Endothelial cell (in vitro differentiated cells): ENCODE data around the gene ANKRD63. TPM values are rescaled to one million over a fixed set of nuclear protein-coding genes. Genes with fewer than 3 reads are reported as not detected.

Experiments used
- DNase-seq: peaks from one replicate; pipeline ENCODE4 v3.0.0; 2021; ENCODE audit warnings: low spot score
- H3K27ac Mint-ChIP-seq: one replicate; pipeline ENCODE4 v1.8.0; 2021; ENCODE audit warnings: mixed read lengths, inconsistent platforms; ENCODE audit not compliant: unreplicated experiment
- H3K27me3 Mint-ChIP-seq: one replicate; pipeline ENCODE4 v1.8.0; 2021; ENCODE audit warnings: mild to moderate bottlenecking, moderate library complexity, mixed read lengths, inconsistent platforms; ENCODE audit not compliant: unreplicated experiment
- H3K36me3 Mint-ChIP-seq: one replicate; pipeline ENCODE4 v1.8.0; 2021; ENCODE audit warnings: mild to moderate bottlenecking, low read depth, mixed read lengths, inconsistent platforms; ENCODE audit not compliant: unreplicated experiment
- H3K4me1 Mint-ChIP-seq: one replicate; pipeline ENCODE4 v1.8.0; 2021; ENCODE audit warnings: mild to moderate bottlenecking, mixed read lengths, inconsistent platforms; ENCODE audit not compliant: unreplicated experiment
- H3K4me3 Mint-ChIP-seq: one replicate; pipeline ENCODE4 v1.8.0; 2021; ENCODE audit warnings: mild to moderate bottlenecking, mixed read lengths, inconsistent platforms; ENCODE audit not compliant: unreplicated experiment
- H3K9me3 Mint-ChIP-seq: one replicate; pipeline ENCODE4 v1.8.0; 2021; ENCODE audit warnings: mixed read lengths, inconsistent platforms; ENCODE audit not compliant: unreplicated experiment
- total RNA-seq: library from RNA; stranded (reverse); fragmentation: NEBNext Ultra II Directional; extraction: Animal tissue kit (Norgen Biotek cat#: 25700); gene quantifications from one replicate; pipeline ENCODE4 v1.2.1, GENCODE V29; 2021; ENCODE audit not compliant: unreplicated experiment
- TF ChIP-seq, protein P1 (sequence below): fragments of 200-600 bp; sonication (generic); IDR thresholded peaks from one replicate; pipeline ENCODE4 v1.5.0; 2021; ENCODE audit warnings: antibody characterized with exemption; ENCODE audit not compliant: unreplicated experiment

The ANKRD63 gene
- total RNA-seq, 1 donor from 2014 or later: not detected

DNA sequence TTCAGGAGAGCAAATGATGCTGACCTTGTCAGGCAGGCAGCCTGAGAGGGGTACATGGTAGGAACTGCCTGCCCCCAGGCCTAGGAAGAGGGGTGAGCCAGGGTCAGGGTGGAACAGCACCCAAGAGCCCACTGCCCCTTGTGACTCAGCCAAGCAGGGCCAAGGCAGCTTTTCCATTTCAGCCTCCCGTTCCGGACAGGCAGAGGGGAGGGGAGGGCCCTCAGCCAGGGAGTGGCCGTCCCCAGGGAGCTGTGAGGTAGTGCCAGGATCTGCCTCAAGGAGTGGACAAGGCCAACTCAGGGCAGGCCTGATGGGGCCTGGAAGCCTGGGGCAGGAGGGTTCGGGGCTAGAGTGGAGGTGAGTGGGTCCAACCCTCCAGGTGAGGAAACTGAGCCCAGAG, 5.1 kb upstream of the ANKRD63 start:
- TF ChIP-seq, protein P1, sequence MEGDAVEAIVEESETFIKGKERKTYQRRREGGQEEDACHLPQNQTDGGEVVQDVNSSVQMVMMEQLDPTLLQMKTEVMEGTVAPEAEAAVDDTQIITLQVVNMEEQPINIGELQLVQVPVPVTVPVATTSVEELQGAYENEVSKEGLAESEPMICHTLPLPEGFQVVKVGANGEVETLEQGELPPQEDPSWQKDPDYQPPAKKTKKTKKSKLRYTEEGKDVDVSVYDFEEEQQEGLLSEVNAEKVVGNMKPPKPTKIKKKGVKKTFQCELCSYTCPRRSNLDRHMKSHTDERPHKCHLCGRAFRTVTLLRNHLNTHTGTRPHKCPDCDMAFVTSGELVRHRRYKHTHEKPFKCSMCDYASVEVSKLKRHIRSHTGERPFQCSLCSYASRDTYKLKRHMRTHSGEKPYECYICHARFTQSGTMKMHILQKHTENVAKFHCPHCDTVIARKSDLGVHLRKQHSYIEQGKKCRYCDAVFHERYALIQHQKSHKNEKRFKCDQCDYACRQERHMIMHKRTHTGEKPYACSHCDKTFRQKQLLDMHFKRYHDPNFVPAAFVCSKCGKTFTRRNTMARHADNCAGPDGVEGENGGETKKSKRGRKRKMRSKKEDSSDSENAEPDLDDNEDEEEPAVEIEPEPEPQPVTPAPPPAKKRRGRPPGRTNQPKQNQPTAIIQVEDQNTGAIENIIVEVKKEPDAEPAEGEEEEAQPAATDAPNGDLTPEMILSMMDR: no peak
- Mint-ChIP-seq H3K4me3 (no peak overlapping the region), H3K27me3 (peaks cover 22% of the 10 kb centered on the region), H3K27ac (no peak overlapping the region), H3K4me1 (peaks cover 7% of the 10 kb centered on the region), H3K36me3 (peaks cover 7% of the 10 kb centered on the region), H3K9me3 (no peaks in the 10 kb centered on the region)
- DNase-seq: no peak

DNA sequence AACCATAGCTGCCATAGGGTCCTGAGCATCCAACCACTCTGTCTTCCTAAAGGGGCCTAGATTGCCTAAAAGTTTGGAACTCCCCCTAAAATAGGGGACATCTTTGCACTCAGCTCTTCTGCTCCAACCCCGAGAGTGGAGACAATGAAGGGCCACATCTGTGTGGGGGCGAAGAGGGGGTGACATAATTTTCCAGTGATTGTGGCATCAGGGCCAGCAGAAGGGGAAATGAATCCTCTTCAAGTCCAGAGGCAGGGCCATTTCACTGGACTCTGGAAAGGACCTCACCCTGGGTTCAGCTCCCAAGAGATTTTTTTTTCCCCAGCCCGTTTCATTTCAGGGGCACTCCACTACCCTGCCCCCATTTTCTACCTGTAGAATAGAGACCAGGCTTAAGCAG, 4.6 kb upstream of the ANKRD63 start:
- TF ChIP-seq, protein P1: no peak
- Mint-ChIP-seq H3K36me3 (peaks cover 7% of the 10 kb centered on the region), H3K27ac (no peak overlapping the region), H3K27me3 (peaks cover 20% of the 10 kb centered on the region), H3K4me1 (peaks cover 7% of the 10 kb centered on the region), H3K4me3 (no peak overlapping the region), H3K9me3 (no peaks in the 10 kb centered on the region)
- no peak for DNase-seq

DNA sequence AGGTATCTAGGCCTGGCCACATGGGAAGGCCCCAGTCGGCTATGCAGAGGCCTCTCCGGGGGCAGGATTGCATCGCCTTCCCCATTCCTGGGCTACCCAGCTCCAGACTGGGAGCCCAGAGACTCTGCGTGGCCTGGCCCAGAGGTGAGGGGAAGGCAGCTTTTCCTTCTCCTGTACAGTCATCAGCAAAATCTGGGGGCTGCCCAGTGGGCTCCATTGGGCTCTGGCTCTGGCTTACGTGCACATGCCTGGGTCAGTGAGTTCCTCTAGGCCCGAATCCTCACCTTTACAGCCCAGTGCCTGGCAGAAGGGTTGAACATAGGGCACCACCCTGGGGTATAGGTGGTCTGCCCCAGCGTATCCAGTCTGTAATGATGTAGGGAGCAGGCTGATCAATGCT, 3.9 kb upstream of the ANKRD63 start:
- Mint-ChIP-seq H3K36me3 (peaks cover 7% of the 10 kb centered on the region), H3K4me3 (no peak overlapping the region), H3K27me3 (peaks cover 20% of the 10 kb centered on the region), H3K4me1 (peaks cover 7% of the 10 kb centered on the region), H3K27ac (no peak overlapping the region), H3K9me3 (no peaks in the 10 kb centered on the region)
- DNase-seq: no peak
- TF ChIP-seq, protein P1: no peak

DNA sequence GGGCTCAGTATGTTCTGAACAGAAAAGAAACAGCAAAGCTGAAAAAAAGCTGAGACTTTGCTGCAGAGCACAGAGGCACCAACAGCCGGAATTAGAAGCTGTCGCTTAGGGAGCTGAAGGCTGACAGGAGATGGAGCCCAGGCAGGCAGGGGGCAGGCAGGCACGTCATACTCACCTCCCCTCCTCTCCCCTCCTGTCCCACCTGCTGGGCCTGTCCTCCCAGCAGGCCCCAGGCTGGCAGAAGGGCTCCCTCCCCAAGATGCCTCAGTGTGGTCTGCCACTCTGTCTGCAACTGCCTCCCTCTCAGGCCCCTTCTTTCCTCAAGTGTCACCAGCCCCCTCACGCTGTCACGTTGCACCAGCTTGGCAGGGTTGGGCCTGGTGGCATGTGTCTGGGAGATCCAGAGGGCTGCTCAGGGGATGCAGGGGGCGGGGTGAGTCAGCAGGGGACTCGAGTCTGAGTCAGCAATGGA, 3.2 kb upstream of the ANKRD63 start:
- TF ChIP-seq, protein P1: no peak
- DNase-seq: no peak
- peaks cover 22% of the 10 kb centered on the region for H3K27me3 Mint-ChIP-seq
- peaks cover 9% of the 10 kb centered on the region for H3K4me1 Mint-ChIP-seq
- no peaks in the 10 kb centered on the region for H3K9me3 Mint-ChIP-seq
- H3K36me3 Mint-ChIP-seq: peaks cover 7% of the 10 kb centered on the region
- H3K27ac Mint-ChIP-seq: no peak overlapping the region
- H3K4me3 Mint-ChIP-seq: no peak overlapping the region

DNA sequence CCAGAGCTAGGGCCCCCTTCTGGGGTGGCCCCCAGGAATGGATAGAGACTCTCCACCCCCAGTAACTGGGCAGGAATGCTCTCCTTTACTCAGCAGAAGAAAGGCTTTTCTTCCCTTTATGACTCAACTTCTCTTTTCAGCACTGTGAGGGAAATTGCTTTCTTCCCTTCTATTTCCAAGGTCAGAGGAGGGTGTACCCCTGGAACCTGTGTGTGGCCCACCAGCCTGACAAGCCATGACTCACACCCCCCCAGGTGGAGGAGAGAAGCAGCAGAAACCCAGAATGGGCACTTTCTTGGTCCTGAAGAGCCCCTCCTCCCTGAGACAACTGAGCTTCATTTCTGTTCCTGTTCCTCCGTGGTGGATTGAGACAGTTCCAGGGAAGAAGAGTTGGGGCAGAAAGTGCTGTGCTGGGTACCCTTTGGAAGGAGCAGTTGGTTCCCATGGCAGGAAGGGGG, 2.7 kb upstream of the ANKRD63 start:
- Mint-ChIP-seq H3K4me1 (peaks cover 10% of the 10 kb centered on the region), H3K27ac (no peak overlapping the region), H3K27me3 (peaks cover 27% of the 10 kb centered on the region), H3K9me3 (no peaks in the 10 kb centered on the region), H3K36me3 (peaks cover 7% of the 10 kb centered on the region), H3K4me3 (no peak overlapping the region)
- DNase-seq: no peak
- TF ChIP-seq, protein P1: no peak
